ENCODE measurements around the gene GNG8.

- TF ChIP-seq GATA1 (IDR thresholded peaks at IDR 0.05; ENCODE audit: low read depth, low read length) (no peak), POLR2A (IDR thresholded peaks at IDR 0.05; ENCODE audit: low read length) (no peak)
These were observed 13.9 kb downstream of the GNG8 start for GRCh38 chr19:46622118-46622446.
